ENCODE data around the gene LILRB4.
"Not testable (repeated sequence)": the region's sequence is repeated elsewhere in the genome, so short reads cannot be mapped to it uniquely, and the experiment has no call there.

Gene LILRB4

GRCh38 chr19:54648129-54648528 is 14.7 kb upstream of the LILRB4 start:
- no peak for DNase-seq (ENCODE audit: low read depth in 2 of 3, low spot score in 1 of 3)

- DNase-seq (ENCODE audit: low read depth in 2 of 3, low spot score in 1 of 3), result no peak
Observed at GRCh38 chr19:54650108-54650655, 12.6 kb upstream of the LILRB4 start.

- DNase-seq (ENCODE audit: low read depth in 2 of 3, low spot score in 1 of 3), result no peak
Observed at GRCh38 chr19:54653181-54653809, 9.5 kb upstream of the LILRB4 start.

- no peak for DNase-seq (ENCODE audit: low read depth in 2 of 3, low spot score in 1 of 3)
Observed at GRCh38 chr19:54654447-54655321, 8.1 kb upstream of the LILRB4 start.

GRCh38 chr19:54659300-54659699 is 3.5 kb upstream of the LILRB4 start:
- no peak for DNase-seq (ENCODE audit: low read depth in 2 of 3, low spot score in 1 of 3)

- DNase-seq (ENCODE audit: low read depth in 2 of 3, low spot score in 1 of 3), result no peak
Observed at GRCh38 chr19:54660306-54660705, 2.5 kb upstream of the LILRB4 start.

GRCh38 chr19:54660964-54661363 is 1.8 kb upstream of the LILRB4 start:
- no peak for DNase-seq (ENCODE audit: low read depth in 2 of 3, low spot score in 1 of 3)

- no peak for DNase-seq (ENCODE audit: low read depth in 2 of 3, low spot score in 1 of 3)
Observed at GRCh38 chr19:54661846-54662481, 821 bp upstream of the LILRB4 start.

- no peak for DNase-seq (ENCODE audit: low read depth in 2 of 3, low spot score in 1 of 3)
Observed at GRCh38 chr19:54665530-54665929, 2.7 kb downstream of the LILRB4 start.

GRCh38 chr19:54667217-54667616 is 4.4 kb downstream of the LILRB4 start:
- DNase-seq (ENCODE audit: low read depth in 2 of 3, low spot score in 1 of 3), result no peak

- no peak for DNase-seq (ENCODE audit: low read depth in 2 of 3, low spot score in 1 of 3)
Observed at GRCh38 chr19:54668353-54668752, 5.6 kb downstream of the LILRB4 start.

- no peak for DNase-seq (ENCODE audit: low read depth in 2 of 3, low spot score in 1 of 3)
Observed at GRCh38 chr19:54670576-54671357, 8.0 kb downstream of the LILRB4 start.

- DNase-seq (ENCODE audit: low read depth in 2 of 3, low spot score in 1 of 3), result no peak
Observed at GRCh38 chr19:54673222-54673621, 10.4 kb downstream of the LILRB4 start.

GRCh38 chr19:54674021-54674617 is 11.3 kb downstream of the LILRB4 start:
- DNase-seq (ENCODE audit: low read depth in 2 of 3, low spot score in 1 of 3), result peak in 1 of 3 donors; percentile 27

- DNase-seq (ENCODE audit: low read depth in 2 of 3, low spot score in 1 of 3), result peak in 1 of 3 donors; percentile 47
Observed at GRCh38 chr19:54676210-54676834, 13.5 kb downstream of the LILRB4 start.

GRCh38 chr19:54677217-54677616 is 14.4 kb downstream of the LILRB4 start:
- no peak for DNase-seq (ENCODE audit: low read depth in 2 of 3, low spot score in 1 of 3)

GRCh38 chr19:54681596-54681995 is 18.8 kb downstream of the LILRB4 start:
- DNase-seq (ENCODE audit: low read depth in 2 of 3, low spot score in 1 of 3), result not testable (repeated sequence)

- DNase-seq (ENCODE audit: low read depth in 2 of 3, low spot score in 1 of 3), result no peak
Observed at GRCh38 chr19:54682306-54682856, 19.6 kb downstream of the LILRB4 start.

GRCh38 chr19:54684527-54684926 is 21.7 kb downstream of the LILRB4 start:
- DNase-seq (ENCODE audit: low read depth in 2 of 3, low spot score in 1 of 3), result peak in 1 of 3 donors; percentile 10

Measured in stimulated activated CD4-positive, alpha-beta T cell treated with anti-CD3 and anti-CD28 coated beads, Interleukin-12 subunit alpha, Interleukin-12 subunit beta, amount 100 ng/mL, for 48 hours (primary cell).